GM21619 (cell line): Measurements from ENCODE around the gene HOXA2.

ENCODE experiments used
- ATAC-seq: cut with Tn5 transposase; IDR thresholded peaks from one replicate; pipeline ENCODE4 v1.9.1; 2021; ENCODE audit not compliant: unreplicated experiment

Gene HOXA2

DNA sequence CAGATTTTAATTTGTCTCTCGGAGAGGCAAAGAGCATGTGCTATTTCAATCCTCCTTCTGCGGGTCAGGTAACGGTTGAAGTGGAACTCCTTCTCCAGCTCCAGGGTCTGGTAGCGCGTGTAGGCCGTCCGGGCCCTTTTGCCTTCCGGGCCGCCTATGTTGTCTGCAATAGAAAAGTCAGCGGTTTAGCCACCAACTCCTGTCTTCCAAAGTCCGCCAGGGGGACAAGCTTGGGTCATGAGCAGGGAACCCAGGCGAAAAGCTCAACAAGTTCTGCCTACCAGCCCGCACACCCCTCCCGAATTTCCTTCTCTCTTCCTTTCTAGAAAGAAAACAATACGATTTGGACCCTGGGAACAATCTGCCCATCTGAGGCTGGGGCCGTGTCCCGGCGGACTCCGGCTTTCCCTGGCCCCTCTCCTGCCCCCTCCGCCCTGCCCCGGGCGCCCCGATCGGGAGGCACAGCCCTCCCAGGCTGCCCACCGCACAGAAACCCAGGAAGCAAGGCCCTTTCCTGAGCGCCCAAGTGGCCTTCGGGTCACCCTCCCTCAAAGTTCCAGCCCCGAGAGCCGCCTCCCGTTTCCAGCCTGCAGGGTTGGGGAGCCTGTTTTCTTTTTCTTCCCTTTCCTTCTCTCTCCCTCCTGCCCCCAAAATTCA is 39.6 kb upstream of the HOXA2 start:
- no peak for ATAC-seq

DNA sequence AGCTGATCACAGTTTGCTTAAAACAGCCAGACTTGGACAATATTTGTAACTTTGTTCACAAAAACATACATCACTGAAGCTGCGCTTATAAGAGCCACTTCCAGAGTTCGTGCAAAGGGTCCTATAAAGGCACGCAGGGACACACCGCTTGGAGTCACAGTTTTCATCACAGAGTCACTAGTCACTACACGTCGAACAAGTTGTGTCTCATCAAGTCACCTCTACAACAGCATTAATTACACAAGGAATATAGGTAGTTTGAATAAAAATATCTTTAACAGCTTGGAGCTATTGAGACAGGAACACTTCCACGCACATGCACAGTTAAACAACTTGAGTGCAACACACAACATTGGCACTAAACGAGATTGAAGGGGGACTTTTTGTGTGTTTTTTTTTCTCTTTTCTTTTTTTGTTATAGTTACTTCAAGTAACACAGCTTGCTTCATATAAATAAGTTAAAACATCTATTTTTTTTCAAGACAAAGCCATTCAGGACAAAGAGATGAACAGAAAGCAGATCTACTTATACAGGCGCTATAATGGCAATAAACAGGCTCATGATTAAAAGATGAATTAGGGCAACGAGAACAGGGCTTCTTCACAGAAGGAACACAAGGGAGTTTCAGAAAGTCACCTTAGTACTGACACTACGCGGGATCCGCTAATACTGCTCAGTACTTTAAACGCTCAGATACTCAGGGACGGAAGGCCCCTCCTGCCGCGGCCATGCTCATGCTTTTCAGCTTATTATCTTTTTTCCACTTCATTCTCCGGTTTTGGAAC is 38.8 kb upstream of the HOXA2 start:
- no peak for ATAC-seq

DNA sequence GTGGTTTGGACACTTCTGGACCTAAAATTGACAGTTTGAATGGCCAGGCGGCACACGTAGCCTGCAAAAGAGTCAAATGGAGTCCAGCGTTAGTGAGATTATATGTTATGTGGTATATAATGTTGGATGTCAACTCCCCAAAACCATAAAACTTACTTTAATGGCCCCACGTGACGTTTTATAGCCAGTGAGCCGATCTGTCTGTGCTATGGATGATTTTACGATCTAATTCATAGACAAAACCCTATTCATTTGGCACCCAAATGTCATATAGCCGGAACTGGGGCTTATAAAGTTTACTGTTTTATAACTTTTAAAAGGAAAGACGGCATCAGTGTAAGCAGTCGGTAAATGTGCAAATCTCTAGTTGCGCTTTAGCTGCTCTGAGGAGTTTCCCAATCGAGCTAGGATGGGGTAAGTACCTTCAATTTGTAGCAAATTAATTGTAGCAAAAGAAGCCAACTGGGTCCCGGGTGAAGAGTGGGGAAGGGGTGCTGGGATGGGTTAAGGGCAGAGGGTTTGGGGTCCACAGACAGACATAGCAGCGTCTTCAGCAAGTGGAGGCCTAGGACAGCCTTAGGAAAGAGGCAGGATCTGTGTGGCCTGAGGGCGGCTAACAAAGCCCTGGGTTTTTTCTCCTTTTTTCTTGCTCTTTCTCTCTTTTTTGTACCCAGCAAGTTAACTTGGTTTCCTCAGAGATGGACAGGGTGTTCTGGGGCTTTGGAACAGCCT is 37.8 kb upstream of the HOXA2 start:
- ATAC-seq: no peak

DNA sequence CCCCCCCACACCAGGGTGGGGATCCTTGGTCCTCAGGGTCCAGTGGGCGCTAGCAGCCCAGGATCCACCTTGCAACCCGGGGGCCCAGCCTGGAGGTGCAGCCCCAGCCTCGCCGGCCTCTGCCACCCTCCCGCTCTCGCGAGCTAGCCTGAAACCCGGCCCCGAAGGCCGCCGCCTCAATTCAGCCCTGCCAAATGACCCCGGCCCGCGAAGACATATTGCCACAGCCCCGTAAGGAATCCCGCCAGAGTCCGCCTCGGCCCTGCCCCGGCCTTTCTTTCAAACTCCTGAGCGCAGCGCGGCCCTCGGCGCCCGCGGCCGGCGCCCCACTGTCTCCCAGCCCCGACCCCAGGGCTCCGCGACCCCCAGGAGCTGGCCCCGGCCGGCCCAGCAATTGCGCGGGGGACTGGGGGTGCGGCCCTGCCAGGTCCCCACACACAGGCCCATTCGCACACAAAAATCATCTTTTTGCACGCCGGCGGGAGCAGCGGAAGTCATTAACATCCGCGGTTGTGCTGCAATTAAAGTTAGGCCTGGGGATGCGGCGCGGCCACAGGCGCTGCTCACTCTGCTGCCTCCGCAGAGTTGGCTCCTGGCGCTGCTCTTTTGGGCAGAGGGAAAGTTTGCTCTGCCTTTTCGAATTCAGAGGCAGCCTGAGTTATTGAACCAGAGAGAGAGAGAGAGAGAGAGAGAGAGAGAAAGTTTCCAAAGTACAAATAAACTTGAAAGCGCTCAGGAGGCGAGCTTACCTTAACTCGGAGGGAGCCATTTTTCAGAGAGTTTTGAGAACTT is 37.0 kb upstream of the HOXA2 start:
- no peak for ATAC-seq

- ATAC-seq: no peak
Measured at GRCh38 chr7:27138985-27139333, 36.5 kb upstream of the HOXA2 start.

DNA sequence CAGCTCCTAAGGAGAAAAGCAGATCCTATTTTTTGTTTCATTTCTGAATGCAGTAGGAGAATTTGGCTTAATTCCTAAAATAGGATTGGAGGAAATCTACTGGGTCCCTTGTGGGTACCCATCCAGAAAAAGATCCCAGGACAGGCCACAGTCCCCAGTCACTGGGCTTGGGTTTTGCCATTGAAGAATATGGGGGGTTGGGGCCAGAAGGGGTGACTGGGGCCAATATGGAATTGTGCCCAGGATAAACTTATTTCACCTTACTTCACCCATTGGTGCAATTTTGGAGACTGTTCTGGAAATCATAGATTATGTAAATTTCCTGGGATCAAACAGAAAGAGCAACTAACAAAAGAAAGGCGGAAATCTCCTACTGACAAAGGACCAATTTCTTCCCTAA is 36.0 kb upstream of the HOXA2 start:
- no peak for ATAC-seq

DNA sequence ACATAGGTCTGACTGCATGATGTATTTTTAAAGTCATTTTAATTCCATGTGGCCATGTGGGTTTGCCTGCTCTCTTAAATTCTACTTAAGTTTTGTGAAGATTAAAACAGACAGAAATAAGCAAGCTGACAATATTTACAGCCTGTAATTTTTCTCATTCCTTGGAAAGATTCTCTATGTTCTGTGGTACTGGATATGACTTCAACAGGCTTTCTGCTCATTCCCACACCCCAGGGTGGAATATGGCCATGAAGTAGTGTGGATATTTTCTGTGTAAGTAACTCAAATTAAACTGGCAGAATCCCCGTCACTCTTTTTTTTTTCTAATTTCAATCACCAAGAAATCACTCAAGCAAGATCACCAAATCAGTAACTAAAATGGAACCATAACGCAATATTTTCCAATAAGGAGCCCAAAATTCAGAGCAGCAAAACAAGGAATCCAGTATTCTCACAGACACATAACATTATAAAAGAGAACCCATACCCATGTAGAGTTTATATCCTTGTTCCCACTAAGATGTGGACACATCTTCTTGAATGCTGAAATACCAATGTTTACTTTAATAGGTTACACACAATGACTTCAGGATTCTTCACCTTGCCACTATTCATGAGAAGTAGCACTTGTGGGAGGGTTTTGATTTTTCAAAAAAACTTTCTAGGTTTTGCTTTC is 35.3 kb upstream of the HOXA2 start:
- no peak for ATAC-seq

- no peak for ATAC-seq
Measured at GRCh38 chr7:27134392-27134791, 31.9 kb upstream of the HOXA2 start.

GRCh38 chr7:27133409-27134231 is 31.1 kb upstream of the HOXA2 start:
- no peak for ATAC-seq

GRCh38 chr7:27132978-27133377 is 30.5 kb upstream of the HOXA2 start:
- ATAC-seq: no peak

DNA sequence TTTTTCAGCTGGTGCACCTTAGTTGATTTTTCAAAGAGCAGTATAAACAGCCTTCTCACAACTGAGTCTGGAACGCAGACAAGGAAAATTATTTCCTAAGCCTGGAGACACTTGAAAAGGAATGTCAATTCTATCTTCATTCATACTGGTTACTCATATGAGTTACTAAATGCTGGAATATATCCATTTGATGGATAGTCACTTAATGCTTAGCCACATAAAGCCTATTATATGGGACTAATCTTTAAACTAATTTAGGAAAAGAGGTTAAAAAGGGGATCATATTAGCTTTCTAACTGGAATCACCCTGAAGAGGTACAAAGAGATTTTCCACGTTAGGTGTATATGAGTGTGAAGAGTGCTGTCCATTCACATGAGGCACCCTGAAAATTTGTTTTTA is 29.7 kb upstream of the HOXA2 start:
- no peak for ATAC-seq

- ATAC-seq: no peak
Measured at GRCh38 chr7:27131390-27131819, 28.9 kb upstream of the HOXA2 start.

DNA sequence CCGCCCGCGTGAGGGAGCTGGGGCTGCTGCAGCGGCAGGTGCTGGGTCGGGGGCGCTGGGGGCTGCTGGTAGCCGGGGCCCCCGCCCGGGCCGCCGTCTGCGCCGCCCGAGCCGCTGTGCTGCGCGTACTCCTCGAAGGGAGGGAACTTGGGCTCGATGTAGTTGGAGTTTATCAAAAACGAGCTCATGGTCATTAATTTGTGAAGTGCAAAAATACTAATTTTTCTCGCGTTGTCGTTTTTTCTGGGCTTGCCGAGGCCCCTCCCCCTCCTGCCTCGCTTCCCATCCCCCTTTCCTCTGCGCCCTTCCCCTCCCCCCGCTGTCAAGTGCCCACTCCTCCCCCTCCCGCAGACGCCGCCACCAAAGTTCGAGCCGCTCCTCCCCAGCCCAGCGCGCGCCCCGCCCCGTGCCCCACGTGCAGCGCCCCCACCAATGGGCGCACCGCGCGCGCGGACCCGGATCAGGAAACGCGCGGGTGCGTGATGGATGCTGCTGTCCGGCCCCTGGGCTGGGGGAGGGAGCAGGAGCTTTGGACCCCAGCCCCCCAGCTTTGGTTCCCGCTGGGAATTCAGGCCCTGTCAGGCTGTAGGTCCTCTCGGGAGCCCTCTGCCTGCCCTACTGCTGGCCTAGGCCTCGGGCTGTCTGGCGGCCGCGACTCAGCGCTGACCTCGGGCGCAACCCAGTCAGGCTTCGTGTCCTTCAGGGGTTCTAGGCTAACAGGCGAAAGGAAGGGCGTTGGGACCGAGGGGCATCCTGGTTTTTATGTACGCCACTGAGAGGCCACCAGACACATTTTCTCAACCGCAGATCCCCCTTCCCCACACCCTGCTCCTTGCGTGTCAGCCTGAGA is 28.3 kb upstream of the HOXA2 start, which contains the start of gene HOXA4:
Gene HOXA4 (minus strand): TSS at position 218 of the 850 bp plus-strand sequence. CDS start 24 bp downstream, at position 194.
- peak; percentile 67 for ATAC-seq

DNA sequence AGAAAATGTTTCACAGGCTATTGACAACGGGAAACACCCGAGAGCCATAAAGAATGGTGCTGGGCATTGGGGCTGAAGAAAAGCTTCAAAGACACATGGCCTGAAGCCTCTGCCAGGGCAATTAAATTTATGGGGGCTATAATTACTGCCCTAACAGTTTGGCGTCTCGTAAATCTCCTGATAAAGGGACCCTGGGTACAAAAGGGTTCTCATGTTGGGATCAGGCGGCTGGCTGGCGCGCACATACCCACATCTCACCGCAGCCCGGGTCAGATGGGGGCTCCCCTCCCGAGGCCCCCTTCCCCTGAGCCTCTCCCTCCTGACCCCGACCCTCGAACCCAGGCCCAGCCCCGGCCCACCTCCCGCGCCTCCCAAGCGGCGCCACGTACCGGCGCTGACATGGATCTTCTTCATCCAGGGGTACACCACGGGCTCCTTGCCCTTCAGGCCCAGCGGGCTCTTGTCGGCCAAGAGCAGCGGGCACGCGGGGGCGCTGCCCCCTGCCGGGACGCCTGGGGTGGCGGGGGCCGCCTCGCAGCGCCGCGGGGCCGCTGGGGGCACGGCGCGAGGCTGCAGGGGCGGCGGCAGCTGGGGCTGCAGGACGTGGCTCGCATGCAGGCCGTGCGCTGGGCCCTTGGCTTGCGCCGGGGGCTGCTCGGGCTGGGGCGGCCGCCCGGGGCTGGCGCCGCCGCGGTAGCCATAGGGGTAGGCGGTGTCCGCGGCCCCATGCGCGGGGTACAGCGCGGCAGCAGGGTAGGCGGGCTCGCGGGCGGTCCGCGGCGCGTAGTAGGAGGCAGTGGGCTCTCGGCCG is 27.5 kb upstream of the HOXA2 start:
- ATAC-seq: no peak

- ATAC-seq: no peak
Measured at GRCh38 chr7:27128776-27129728, 26.6 kb upstream of the HOXA2 start.

- ATAC-seq: no peak
Measured at GRCh38 chr7:27128034-27128433, 25.6 kb upstream of the HOXA2 start.
